GM12878 (cell line): Measurements from ENCODE around the gene RPP30. TPM values are rescaled to one million over a fixed set of nuclear protein-coding genes. Genes with fewer than 3 reads are reported as not detected.
A peak's percentile ranks its signal among the peaks of the same experiment; 100 is the strongest.

ENCODE experiments used
- ATAC-seq: fragments of 200-7000 bp; cut with Tn5 transposase; 3 replicates; pipeline ENCODE4 v1.9.1; 2020; ENCODE audit warnings: mild to moderate bottlenecking, moderate library complexity
- BruUV-seq: library from RNA; stranded (reverse); fragments of 400-500 nt; replicated peaks from 2 replicates; lab custom pipeline; 2021; lab: Mats Ljungman, UMichigan
- CTCF ChIA-PET: fragments of 300-600 bp; sonication (Branson Sonifier 250); formaldehyde crosslinking; extraction: SDS; loops from one replicate; lab custom pipeline; 2021; ENCODE audit warnings: inconsistent platforms; lab: Yijun Ruan, JAX
- POLR2A ChIA-PET: fragments of 350-600 bp; formaldehyde crosslinking; extraction: SDS; loops from one replicate; lab custom pipeline; 2021; ENCODE audit warnings: inconsistent platforms; lab: Charles Lee
- RAD21 ChIA-PET: fragments of 300-600 bp; sonication (Branson Sonifier 250); formaldehyde crosslinking; loops from one replicate; lab custom pipeline; 2023; ENCODE audit warnings: antibody characterized with exemption; ENCODE audit not compliant: unreplicated experiment; lab: Charles Lee
- SMC1A ChIA-PET: fragments of 300-600 bp; sonication (Branson Sonifier 250); formaldehyde crosslinking; loops from one replicate; lab custom pipeline; 2023; ENCODE audit not compliant: unreplicated experiment, uncharacterized antibody; lab: Charles Lee
- DNase-seq: peaks from one replicate; pipeline ENCODE4 v3.0.0-alpha.2; 2011; ENCODE audit warnings: low read depth, low spot score
- FAIRE-seq: peaks from 3 replicates; lab custom pipeline; 2011; peaks lifted over from hg19 to GRCh38; lab: Jason Lieb, UNC
- H2AFZ ChIP-seq: 2 replicates; pipeline ENCODE4 v1.6.0; 2011; ENCODE audit warnings: low read depth, low read length, control low read depth; ENCODE audit not compliant: control insufficient read depth
- H3K27ac ChIP-seq: 2 replicates; pipeline ENCODE4 v1.5.1; 2011; ENCODE audit warnings: control low read depth; ENCODE audit not compliant: control insufficient read depth, insufficient read depth
- H3K27me3 ChIP-seq, 2 experiments: replicated peaks in 1 of 2; 2 replicates each; pipeline versions ENCODE4 v1.6.0 to v1.6.1; 2011; ENCODE audit warnings: low read length in 1 of 2; ENCODE audit not compliant: control insufficient read depth in 2 of 2, insufficient read depth in 2 of 2
- H3K36me3 ChIP-seq, 2 experiments: 2 replicates each; pipeline ENCODE4 v1.5.1; 2011; ENCODE audit warnings: low read length in 1 of 2; ENCODE audit not compliant: control insufficient read depth in 2 of 2, insufficient read depth in 2 of 2
- H3K4me1 ChIP-seq: 2 replicates; pipeline ENCODE4 v1.6.1; 2011; ENCODE audit warnings: mild to moderate bottlenecking, low read length, moderate library complexity, mixed read lengths; ENCODE audit not compliant: control insufficient read depth, insufficient read depth
- H3K4me2 ChIP-seq: 2 replicates; pipeline ENCODE4 v1.6.0; 2011; ENCODE audit warnings: control low read depth; ENCODE audit not compliant: control insufficient read depth, insufficient read depth
- H3K4me3 ChIP-seq: fragments of 200-600 bp; sonication (generic); 2 replicates; pipeline ENCODE4 v1.5.1; 2016
- H3K79me2 ChIP-seq: 2 replicates; pipeline ENCODE4 v1.6.0; 2011; ENCODE audit warnings: low read length; ENCODE audit not compliant: control insufficient read depth, insufficient read depth
- H3K9ac ChIP-seq: 2 replicates; pipeline ENCODE4 v1.8.0; 2011; ENCODE audit warnings: low read length, control low read depth, mixed read lengths; ENCODE audit not compliant: control insufficient read depth, insufficient read depth
- H3K9me3 ChIP-seq: replicated peaks from 3 replicates; pipeline ENCODE4 v1.5.1; 2011; ENCODE audit warnings: mild to moderate bottlenecking, low read length; ENCODE audit not compliant: control insufficient read depth, insufficient read depth
- H4K20me1 ChIP-seq: 2 replicates; pipeline ENCODE4 v1.6.0; 2011; ENCODE audit not compliant: control insufficient read depth, insufficient read depth
- BCL11A ChIP-seq: IDR thresholded peaks from 2 replicates; pipeline ENCODE4 v1.6.1; 2011; ENCODE audit warnings: low read depth, low read length
- CREM ChIP-seq: IDR thresholded peaks from 2 replicates; pipeline ENCODE4 v1.6.1; 2014; ENCODE audit warnings: antibody characterized with exemption, low read depth
- FOXK2 ChIP-seq: fragments of 450-650 bp; IDR thresholded peaks from 2 replicates; pipeline ENCODE4 v1.6.1; 2017; ENCODE audit warnings: mild to moderate bottlenecking, moderate library complexity
- IRF3 ChIP-seq: fragments of 450-650 bp; IDR thresholded peaks from 2 replicates; pipeline ENCODE4 v1.6.1; 2014; ENCODE audit warnings: mild to moderate bottlenecking
- KDM1A ChIP-seq: fragments of 200-600 bp; sonication (generic); IDR thresholded peaks from 2 replicates; pipeline ENCODE4 v1.6.1; 2016; ENCODE audit warnings: borderline replicate concordance
- KLF5 ChIP-seq: fragments of 450-650 bp; IDR thresholded peaks from 2 replicates; pipeline ENCODE4 v1.6.1; 2014; ENCODE audit warnings: mild to moderate bottlenecking; ENCODE audit not compliant: partially characterized antibody
- NFIC ChIP-seq: IDR thresholded peaks from 2 replicates; pipeline ENCODE4 v1.6.1; 2012; ENCODE audit warnings: low read depth, mild to moderate bottlenecking, inconsistent platforms, low read length, moderate library complexity
- NRF1 ChIP-seq: conservative IDR thresholded peaks from 2 replicates; pipeline ENCODE4 v1.6.1; 2011; ENCODE audit warnings: mild to moderate bottlenecking, low read depth, low read length, improper control_type of control experiment
- RAD21 ChIP-seq: IDR thresholded peaks from 2 replicates; pipeline ENCODE4 v1.6.1; 2011; ENCODE audit warnings: mild to moderate bottlenecking, low read depth, low read length, moderate library complexity; ENCODE audit not compliant: insufficient read depth
- RELA ChIP-seq: fragments of 450-650 bp; IDR thresholded peaks from 2 replicates; pipeline ENCODE4 v1.8.0; 2014; ENCODE audit warnings: borderline replicate concordance; ENCODE audit not compliant: partially characterized antibody
- RFX5 ChIP-seq: IDR thresholded peaks from 2 replicates; pipeline ENCODE4 v1.6.1; 2011; ENCODE audit warnings: low read depth, low read length, improper control_type of control experiment
- SKIL ChIP-seq: fragments of 450-650 bp; IDR thresholded peaks from 2 replicates; pipeline ENCODE4 v1.6.1; 2017; ENCODE audit warnings: mild to moderate bottlenecking, low read depth, inconsistent platforms; ENCODE audit not compliant: poor library complexity, severe bottlenecking
- TARDBP ChIP-seq: IDR thresholded peaks from 2 replicates; pipeline ENCODE4 v1.6.1; 2016; ENCODE audit warnings: borderline replicate concordance
- TCF7 ChIP-seq: IDR thresholded peaks from 2 replicates; pipeline ENCODE4 v1.6.1; 2014; ENCODE audit warnings: antibody characterized with exemption, borderline replicate concordance
- YY1 ChIP-seq: IDR thresholded peaks from 2 replicates; pipeline ENCODE4 v1.6.1; 2011; ENCODE audit warnings: low read depth, mild to moderate bottlenecking, low read length
- ZNF622 ChIP-seq: fragments of 450-650 bp; IDR thresholded peaks from 2 replicates; pipeline ENCODE4 v1.6.1; 2017; ENCODE audit warnings: mild to moderate bottlenecking, inconsistent platforms
- ZZZ3 ChIP-seq: IDR thresholded peaks from 2 replicates; pipeline ENCODE4 v1.6.1; 2011; ENCODE audit warnings: low read depth; ENCODE audit not compliant: control insufficient read depth, insufficient read length
- WGBS: methylation state at CpG from one replicate; pipeline ENCODE4 v1.1.6; 2016; ENCODE audit warnings: low lambda C conversion rate; ENCODE audit not compliant: insufficient replicate concordance, insufficient coverage; ENCODE audit errors: missing lambda C conversion rate; 5-methylcytosine and 5-hydroxymethylcytosine counted together
- in situ Hi-C: fragments of 300-500 bp; cut with MboI; formaldehyde crosslinking; loops from 9 replicates; pipeline ENCODE4 v1.14.3; 2018; ENCODE audit warnings: mixed read lengths
- intact Hi-C: fragments of 100-400 bp; cut with micrococcal nuclease; formaldehyde crosslinking; loops from one replicate; pipeline ENCODE4 v1.14.2; 2022; ENCODE audit not compliant: unreplicated experiment
- polyA plus RNA-seq, 11 experiments: library from polyadenylated mRNA; depleted of rRNA in 4 of 11; unstranded in 6 of 11; stranded (reverse) in 5 of 11; fragments of >200 nt; fragmentation: Nextera tagmentation in 4 of 11; fragmentation: Illumina TruSeq in 1 of 11; extraction: Ambion mirVana in 4 of 11; extraction: Trizol in 1 of 11; gene quantifications; 1 replicate in 1 of 11; 2 replicates in 10 of 11; pipeline versions ENCODE4 v1.2.1 to v1.2.3, GENCODE V29; 2011 to 2016; ENCODE audit warnings: inconsistent platforms in 2 of 11, missing spikeins in 2 of 11, low read depth in 1 of 11
- total RNA-seq, 4 experiments: library from RNA; depleted of rRNA in 3 of 4; stranded (reverse); fragments of >200 nt in 3 of 4; fragmentation: Illumina TruSeq in 1 of 4; extraction: Trizol in 1 of 4; gene quantifications; 2 replicates each; pipeline versions ENCODE4 v1.2.1 to v1.2.3, GENCODE V29; 2013 to 2021
- TF ChIP-seq, protein P1 (sequence below): IDR thresholded peaks from 2 replicates; pipeline ENCODE4 v1.6.1; 2011; ENCODE audit warnings: borderline replicate concordance, low read depth, mild to moderate bottlenecking, moderate library complexity, mixed read lengths, low read length; ENCODE audit not compliant: insufficient read depth; ENCODE audit errors: extremely low read length

RPP30 gene
- total and polyA plus RNA-seq, 10 of the 15 experiments (the other 5 are each of a cell fraction or from before 2014, with no cell fraction given): 48.0 to 208 (median 72.6) TPM

DNA sequence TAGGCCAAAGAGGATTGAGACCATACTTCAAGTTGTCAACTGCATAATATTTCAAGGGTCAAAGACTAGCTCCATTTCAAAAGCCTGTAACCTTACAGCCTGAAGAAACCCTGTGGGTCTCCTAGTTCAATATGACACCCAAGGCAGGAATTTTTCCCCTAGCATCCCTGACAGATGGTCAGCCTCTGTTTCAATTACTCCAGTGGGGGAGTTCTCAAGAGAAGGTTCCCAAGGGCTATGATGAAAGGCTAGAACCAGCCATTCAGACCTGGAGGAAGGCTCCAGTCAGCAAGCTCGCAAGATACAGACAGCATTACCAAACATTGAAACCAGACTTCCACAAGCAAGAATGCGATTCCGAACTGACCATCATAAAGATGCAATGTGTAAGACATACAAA lies 15.5 kb upstream of the RPP30 start (continued):
- TF ChIP-seq IRF3 (no peak), RFX5 (no peak), YY1 (no peak), TARDBP (no peak), RELA (no peak), ZZZ3 (no peak)
- TF ChIP-seq, all 136 proteins: peak for 0

DNA sequence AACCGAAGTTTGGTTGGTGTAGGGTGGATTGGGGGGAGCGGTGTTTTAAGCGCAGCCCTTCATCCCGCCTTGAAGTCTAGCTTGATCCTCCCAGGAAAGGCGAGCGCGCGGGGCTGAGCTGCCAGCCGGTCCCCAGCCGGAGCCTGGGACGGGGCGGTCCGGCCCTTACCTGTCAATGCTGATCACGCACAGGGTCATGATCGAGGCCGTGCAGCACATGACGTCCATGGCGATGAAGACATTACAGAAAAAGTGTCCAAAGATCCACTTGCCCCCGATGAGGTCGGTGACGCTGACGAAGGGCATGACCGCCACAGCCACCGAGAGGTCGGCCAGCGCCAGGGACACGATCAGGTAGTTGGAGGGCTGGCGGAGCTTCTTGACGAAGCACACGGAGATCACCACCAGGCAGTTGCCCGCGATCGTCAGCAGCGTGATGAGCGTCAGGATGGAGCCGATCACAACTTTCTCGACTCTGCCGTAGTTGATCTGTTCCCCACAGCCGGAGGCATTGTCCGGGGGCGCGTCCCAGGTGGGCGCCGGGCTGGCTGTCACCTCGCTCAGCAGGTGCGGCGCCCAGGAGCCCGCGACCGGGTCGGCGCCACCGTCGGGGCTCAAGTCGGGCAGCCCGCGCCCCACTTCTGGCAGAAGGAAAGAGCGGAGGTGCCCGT lies 14.7 kb upstream of the RPP30 start:
- H3K9me3 ChIP-seq: no peaks in the 10 kb centered on the region; the same call in 2 of the 3 replicates
- TF ChIP-seq, protein P1, sequence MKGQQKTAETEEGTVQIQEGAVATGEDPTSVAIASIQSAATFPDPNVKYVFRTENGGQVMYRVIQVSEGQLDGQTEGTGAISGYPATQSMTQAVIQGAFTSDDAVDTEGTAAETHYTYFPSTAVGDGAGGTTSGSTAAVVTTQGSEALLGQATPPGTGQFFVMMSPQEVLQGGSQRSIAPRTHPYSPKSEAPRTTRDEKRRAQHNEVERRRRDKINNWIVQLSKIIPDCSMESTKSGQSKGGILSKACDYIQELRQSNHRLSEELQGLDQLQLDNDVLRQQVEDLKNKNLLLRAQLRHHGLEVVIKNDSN: no peak
- no peak for TF ChIP-seq SKIL
- no peak for TF ChIP-seq ZNF622
- no peak for TF ChIP-seq FOXK2
- TF ChIP-seq KDM1A: no peak
- TF ChIP-seq RAD21: no peak
- no peak for TF ChIP-seq NFIC
- no peak for TF ChIP-seq TCF7
- no peak for TF ChIP-seq KLF5
- no peak for TF ChIP-seq CREM
- TF ChIP-seq BCL11A: no peak
- TF ChIP-seq NRF1: no peak
- TF ChIP-seq, all 136 proteins: peak for 0
- FAIRE-seq: no peak
- Histone ChIP-seq H4K20me1 (no peaks in the 10 kb centered on the region), H3K4me2 (peak overlapping the region; percentile 89), H3K4me1 (0 out of 2 replicates have a peak, but pooled peaks cover 3% of the 10 kb centered on the region), H3K79me2 (no peaks in the 10 kb centered on the region), H3K4me3 (peak overlapping the region; percentile 58; the same call in 1 of the 2 replicates), H2AFZ (peak overlapping the region; percentile 37; the same call in 1 of the 2 replicates), H3K36me3 (no peaks in the 10 kb centered on the region), H3K27me3 (peaks cover 0 to 10% of the 10 kb centered on the region in 2 experiments; a peak in 3 of 4 replicates), H3K27ac (no peak overlapping the region), H3K9ac (no peak overlapping the region)
- ATAC-seq: peak; percentile 12; the same call in 2 of the 3 replicates
- no TSS peak for BruUV-seq
- 34% methylated on average over 50 of the region's 59 CpGs for WGBS
- DNase-seq: no peak
- CTCF ChIA-PET: interaction anchor here (1.2 to 1.8 kb wide), 2 partner anchors 15 to 28 kb away, joined by 3 to 4 read pairs; partner anchors contain the start of gene RPP30
- POLR2A ChIA-PET: no interaction called here
- in situ Hi-C loops (no loop called here), intact Hi-C loops (loop anchor here (5.0 to 10.0 kb wide), 2 partner anchors 62 to 710 kb away; no protein-coding TSS in a partner anchor)
- RAD21 ChIA-PET: no interaction called here
- SMC1A ChIA-PET: no interaction called here
